COR-L47 (cell line): ENCODE results near the gene MRTFA.

Experiments used
- DNase-seq: peaks from one replicate; lab custom pipeline; 2025; lab: John Stamatoyannopoulos, UW

Gene MRTFA

DNA sequence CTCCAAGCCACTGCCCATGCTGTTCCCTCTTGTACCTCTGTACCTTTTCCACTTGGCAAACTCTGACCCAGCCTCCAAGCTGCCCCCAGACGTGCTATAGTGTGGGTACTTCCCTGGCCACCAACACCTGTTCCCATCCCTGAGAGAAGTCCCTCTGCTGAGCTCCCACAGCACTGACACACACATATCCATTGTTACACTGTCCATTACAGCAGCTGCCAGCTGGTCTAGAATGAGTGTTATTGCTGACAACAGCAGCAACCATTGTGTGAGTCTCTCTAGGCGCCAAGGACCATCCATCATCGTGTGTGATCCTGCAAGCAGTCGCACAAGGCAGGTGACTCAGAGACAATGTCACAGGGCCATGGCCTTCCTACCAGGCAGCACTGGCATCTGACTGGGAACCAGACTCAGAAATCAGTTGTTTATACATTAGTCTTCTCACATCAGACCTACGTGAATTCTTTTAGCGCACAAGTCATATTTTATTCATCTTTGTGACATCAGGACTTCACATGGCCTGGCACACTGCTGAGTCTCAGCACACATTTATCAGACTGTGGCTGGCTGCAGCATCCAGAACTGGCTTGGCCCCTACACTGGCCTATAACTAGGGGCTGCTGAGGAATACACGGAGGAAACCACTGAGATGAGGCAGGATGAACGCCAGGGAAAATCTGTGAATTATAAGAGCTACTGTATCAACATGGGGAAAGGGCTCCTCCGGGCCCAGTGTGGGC is 209.8 kb downstream of the MRTFA start:
- DNase-seq: peak; percentile 76

DNA sequence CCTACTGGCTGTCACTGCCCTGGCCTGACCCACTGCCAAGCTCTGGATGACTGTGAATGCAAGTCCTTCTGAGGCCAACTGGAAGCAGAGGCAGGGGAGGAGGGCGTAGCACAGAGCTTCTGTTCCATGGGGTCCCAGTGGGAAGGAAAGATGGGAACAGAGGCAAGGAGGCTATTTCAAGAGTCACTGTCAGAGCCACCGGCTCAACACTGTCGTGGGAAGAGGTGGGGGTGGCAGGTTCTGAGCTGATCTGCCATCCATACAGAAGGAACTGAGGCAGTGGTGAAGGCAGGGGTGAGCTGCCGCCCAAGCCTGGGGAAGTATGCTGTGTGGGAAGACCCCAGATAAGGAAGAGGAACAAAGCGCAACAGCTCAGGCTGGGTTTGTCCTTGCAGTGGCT is 211.4 kb downstream of the MRTFA start:
- DNase-seq: no peak

DNA sequence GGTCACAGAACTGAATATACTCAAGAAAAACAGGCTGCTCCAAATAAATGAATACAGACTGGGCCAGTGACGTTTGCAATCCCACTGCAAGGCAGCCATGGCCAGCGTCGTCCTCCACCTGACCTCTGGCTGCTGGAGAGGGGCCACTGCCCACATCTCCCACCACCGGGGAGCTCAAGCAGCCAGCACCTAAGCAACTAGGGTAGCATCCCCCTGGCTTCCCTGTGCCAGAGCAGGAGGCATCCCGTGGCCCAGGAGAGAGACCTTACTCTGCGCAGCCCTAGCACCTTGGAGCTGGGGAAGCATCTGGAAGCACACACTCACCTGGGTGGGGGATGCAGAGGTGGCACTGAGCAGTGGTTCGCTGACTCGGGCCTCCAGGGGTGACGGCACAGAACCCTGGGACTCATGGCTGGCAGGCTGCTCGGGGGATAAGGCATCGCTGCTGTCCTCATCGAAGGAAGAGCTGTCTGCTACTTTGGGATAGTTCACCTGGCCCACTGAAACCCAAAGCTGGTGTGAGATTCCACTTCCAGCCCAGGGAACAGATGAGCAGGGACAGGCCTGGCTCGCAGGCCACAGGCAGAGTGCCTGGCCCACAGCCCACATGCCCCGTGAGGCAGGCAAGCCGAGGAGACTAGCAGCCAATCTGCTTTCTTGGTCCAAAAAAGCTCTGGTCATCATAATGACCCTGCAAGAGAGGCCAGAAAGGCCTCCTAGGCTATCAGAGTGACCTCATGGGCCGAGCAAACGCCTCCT is 212.5 kb downstream of the MRTFA start:
- DNase-seq: no peak

DNA sequence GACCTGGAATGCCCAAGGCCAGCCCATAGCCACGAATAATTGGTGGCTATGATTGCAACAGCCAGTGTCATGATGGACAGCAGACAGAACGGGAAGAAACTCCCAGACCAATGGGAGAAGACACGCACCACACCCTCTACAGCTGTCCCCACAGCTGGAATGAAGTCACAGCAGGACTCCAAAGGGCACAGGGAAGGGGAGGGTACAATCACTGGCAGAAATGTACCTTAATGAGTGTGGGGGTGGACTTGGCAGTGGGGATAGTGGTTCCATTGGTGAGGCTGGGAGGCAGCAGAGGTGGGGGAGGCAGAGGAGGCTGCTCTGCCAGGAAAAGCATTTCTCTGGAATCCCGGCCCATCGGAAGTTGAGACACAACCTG is 213.2 kb downstream of the MRTFA start:
- DNase-seq: no peak

DNA sequence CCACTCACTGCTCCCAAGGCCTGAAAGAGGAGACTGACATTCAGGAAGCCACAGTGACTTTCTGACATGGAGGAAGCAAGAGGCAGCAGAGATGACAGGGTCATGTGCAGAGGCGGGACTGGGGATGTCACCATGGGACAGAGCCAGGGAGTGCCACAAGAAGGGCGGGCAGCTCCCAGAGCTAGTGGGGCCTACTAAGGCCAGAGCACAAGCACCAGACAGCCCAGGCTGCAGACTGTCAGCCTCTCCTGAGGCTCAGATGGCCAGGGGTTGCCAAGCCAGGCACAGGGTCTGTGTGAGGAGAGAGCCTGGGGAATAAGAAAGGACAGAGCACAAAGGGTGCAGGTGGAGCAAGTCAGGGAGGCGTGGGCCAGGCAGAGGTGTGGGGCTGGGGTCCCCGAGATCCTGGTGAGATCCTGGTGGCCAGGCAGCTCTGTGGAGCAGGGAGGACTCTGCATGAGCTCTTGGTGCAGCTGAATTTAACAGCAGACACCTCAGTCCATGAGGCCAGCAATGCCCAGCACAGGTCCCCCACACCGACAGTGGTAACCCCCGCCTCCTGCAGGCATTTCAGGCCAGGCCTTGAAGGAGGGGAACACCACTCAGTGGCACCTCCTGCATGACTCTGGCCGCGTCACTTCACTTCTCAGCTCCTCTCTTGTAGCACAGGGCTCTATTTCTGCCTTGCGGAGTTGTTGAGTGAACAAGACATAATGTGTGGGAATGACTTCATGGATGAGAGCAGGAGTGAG is 213.8 kb downstream of the MRTFA start:
- no peak for DNase-seq

DNA sequence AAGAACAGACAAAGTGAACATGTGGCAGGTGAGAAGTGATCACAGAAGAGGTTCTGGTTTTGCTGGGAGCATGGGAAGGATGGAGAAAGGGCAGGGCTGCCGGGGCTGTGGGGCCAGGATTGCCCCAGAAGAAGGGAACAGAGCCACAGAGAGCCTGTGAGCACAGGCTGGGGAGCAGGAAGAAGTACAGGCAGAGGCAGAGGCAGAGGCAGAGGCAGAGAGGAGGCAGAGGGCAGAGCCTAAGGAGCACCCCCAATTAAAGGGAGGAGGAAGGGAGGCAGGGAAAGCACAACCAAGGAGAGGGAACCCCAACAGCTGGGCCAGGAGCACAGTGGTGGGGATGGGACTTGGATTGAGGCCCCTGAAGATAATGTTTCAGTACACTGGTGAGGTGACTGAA is 214.6 kb downstream of the MRTFA start:
- DNase-seq: no peak

DNA sequence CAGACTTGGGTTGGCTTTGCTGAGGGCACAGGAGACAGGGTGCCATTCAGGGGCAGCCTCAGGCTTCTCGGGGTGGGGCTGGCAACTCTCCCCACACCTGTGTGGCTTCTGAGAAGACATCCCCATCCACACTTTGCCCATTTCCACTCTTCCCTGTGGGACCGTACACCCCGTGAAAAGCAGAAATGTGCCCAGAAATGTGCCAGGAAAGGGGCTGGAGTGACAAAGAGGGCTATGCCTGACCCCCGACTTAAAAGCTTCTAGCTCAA is 215.5 kb downstream of the MRTFA start:
- DNase-seq: no peak

DNA sequence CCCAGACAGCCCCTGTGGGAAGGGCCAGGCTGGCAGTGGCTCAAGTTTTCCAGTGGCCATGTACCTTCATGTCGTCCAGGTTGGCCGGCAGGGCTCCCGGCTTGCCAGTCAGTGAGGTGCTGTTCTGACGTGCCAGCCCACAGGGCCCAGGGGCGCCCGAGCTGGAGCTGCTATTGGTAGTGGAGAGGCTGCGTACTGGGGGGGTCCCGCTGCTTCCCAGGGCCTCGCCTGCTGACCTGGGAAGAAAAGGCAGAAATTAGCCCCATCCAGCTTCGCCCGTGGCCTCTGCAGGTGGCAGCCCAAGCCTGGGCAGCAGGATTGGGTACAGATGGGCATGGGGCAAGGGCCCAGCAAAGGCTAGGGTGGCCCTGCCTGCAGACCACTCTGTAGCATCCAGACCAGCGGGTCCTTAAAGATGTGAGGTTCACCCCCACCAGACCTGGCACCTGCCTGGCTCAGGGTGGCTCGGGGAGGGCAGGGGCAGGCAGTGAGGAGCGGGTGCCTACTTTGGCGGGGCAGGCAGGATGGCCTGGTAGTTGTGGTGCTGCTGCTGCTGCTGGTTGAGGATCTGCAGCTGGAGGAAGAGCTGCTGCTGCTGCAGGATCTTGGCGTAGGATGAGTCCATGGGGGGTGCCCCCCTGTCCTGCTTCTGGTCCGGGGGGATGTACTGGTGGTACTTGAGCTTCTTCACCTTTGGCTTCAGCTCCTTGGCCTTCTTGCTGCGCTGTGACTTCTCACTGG is 216.0 kb downstream of the MRTFA start:
- DNase-seq: no peak

DNA sequence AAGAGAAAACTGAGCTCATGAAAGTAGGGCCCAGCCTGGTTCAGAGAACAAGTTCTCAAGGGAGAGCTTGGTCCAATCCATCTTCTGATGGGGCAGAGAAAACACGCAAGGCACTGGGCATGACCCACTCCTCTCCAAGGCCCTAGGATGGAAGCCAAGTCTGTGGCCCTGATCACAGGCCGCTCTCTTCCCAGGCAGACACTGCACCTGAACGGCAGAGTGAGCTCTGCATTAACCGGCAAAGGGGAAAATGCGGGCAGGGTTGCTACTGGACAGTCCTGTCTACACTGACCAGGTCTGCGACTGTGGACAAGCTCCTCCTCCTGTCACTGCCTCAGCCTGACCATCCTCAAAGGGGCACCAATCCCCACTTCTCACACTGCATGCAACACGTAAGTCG is 216.8 kb downstream of the MRTFA start:
- no peak for DNase-seq

DNA sequence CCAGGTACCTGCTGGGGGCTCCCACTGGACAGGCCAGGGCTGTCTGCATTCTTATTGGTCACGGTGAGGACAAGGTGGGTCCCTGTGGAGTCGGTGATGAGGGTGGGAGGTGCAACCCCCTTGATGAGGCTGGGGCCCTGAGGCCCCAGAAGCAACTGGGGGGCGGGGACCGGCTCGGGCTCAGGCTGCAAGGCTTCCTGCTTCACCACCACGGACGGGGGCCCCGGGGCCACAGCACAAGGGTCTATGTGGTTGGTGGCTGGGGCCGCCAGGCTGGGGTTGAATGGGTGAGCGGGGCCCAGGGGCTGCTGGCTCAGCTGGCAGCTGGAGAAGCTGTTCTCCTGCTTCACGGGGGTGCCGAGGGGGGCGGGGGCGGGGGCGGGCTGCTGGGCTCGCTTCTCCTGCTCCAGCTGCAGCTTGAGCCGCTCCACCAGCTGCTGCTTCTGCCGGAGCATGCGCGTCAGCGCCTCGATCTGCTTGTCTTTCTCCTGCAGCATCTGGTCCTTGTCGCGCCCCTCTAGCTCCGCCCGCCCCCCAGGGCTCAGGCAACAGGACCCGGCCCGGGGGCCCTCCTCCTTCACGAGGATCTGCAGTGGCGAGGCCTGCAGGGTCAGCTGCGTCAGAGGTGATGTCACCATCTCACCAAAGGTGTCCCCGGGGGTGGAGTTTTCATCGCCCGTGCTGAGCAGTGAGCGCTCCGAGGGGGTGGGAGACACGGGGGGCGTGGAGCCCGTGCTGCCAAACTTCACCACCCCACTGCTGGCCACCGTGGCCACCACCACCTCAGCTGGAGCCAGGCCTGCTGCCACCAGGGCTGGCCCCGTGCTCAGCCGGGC is 217.9 kb downstream of the MRTFA start:
- peak; percentile 50 for DNase-seq

DNA sequence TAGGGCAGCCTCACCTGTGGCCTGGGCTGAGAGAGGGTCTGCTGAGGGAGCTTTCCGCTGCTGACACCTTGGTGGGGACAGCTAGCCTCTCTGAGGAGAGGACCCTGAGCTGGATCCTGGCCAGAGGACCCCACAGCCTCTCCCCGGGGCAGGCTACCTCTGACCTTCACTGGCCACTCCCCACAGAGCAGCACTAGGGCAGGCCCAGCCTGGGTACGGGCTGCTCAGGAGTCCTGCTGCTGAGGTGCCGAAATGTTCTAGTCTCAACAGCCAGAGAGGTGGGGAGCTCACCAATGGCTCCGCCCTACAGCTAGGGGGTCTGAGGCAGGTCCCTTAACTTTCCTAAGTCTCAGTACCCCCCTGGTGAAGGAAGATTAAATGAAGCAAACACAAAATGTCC is 218.6 kb downstream of the MRTFA start:
- DNase-seq: no peak

DNA sequence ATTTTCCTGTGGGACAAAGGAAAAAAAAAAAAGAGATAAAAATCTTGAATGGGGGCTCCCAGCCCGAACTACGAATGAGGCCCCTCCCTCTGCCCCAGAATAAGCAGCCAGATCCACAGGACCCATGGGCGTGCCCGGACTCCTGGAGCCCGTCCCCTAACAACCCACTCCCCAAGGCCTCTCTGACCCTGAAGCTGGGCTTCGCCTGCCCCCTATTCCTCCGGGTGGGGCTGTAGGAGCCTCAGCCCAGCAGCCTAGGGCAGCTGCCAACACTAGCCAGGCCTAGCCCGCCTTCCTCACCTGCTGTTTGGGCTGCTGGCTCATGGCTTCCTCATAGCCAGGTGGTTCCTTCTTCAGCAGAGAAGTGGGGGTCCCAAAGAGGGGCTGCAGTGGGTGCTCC is 219.5 kb downstream of the MRTFA start:
- no peak for DNase-seq

DNA sequence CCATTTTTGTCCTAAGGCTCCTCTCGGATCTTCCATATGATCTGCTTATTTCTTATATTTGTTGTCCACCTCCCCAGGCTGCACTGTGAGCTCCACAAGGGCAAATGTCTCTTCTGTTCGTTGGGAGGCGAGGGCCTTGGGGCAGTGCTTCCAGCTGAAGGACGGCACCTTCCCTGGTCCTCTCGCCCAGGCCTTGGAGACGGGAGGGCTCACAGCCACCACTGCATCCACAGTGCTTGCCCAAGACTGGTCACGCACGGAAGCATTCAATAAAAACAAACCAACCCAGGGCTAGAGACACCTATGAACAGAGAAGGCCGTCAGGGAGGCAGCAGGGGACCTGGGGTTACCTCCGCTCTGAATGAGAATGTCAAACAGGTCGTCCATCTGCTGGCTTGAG is 219.9 kb downstream of the MRTFA start:
- no peak for DNase-seq

DNA sequence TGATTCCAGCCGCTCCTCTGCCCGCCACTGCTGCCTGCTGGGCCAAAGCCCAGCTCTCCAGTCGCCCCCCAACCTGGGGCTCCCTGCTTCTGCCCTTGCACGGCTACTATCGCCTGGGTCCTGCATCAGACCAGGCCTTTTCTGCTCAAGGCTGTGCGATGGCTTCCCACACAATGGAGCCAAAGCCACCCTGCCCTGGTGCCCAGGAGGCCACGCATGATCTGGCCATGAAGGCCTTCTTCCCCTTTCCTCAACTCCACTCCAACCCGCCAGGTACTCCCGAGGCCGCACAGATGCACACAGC is 220.3 kb downstream of the MRTFA start:
- DNase-seq: no peak

DNA sequence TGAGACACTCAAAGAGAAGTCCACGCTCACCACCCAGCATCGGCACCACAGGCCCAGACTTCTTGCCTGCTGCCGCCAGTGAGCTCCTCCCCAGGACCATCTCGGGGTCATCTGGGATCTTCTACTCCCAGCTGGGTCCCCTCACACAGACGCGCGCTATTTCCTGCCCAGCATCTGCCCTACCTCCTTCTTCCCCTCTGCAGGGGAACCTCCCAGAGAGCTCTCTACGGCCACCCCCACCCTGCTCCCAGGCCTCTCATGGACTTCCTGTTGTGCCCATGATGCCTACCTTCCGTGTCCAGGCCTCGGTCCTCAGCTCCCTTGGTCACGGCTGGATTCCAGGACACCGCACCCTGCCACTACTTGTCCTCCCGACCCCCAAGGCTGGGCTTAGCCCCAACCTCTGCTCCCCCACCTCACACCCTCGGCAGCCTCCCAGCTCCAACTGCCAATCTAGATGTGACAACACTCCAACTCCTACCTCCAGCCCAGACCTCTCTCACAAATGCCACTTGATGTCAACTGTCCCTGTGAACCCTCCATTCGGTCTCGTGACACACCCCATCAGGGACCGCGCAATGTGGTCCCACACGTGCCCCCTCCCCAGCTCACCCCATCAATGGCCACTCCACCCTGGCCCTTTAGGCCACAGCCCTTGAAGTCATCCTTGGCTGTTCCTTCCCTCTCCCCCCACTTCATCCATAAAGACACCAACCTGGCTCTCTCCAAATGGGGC is 220.8 kb downstream of the MRTFA start:
- no peak for DNase-seq

DNA sequence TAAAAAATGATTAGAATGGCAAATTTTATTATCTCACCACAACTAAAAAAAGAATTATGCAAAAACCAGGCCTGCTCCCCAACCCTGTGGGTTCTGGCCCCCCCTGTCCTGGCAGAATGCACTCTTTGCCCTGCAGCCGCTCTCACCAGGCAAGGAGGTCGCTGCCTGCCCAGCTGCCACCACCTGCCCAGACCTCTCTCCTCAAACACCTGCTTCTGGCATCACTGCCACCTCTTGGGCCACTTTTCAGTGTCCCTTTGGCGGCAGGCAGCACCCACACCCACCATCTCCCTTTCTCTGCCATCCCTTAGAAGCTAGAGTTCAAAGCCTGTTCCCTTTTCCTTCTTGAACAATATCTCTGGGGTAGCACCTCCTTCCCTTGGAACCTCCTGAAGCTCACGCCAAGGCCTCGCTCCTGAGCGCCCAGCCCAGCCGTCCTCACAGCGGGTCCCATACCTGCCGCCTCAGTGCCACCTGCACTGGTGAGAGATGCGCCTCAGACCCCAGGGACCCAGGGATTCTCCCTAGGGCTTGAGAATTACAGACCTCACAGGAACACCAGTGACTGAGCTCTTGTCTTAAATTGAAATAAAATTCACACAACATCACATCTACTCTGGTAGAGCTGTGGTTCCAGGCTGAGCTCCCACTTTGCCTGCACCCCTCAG is 221.5 kb downstream of the MRTFA start:
- DNase-seq: no peak

DNA sequence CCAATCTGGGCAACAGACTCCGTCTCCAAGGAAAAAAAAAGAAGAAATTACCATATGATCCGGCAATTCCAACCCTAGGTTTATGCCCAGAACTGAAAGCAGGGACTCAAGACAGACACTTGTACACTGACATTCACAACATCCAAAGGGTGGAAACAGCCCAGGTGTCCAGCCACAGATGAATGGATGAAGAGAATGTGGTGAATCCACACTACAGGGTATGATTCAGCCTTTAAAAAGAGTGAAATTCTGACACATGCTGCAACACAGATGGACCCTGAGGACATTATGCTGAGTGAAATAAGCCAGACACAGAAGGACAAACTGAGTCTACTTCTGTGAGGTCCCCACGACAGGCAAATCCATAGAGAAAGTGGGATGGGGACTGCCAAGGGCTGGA is 222.2 kb downstream of the MRTFA start:
- DNase-seq: no peak

DNA sequence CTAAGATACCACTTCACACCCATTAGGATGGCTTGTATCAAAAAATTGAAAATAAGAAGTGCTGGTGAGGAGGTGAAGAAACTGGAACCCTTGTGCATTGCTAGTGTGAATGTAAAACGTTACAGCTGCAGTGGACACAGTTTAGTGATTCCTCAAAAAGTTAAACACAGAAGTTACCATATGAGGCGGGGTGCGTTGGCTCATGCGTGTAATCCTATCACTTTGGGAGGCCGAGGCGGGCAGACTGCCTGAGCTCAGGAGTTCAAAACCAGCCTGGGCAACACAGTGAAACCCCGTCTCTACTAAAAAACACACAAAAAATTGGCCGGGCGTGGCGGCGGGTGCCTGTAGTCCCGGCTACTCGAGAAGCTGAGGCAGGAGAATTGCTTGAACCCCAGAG is 222.6 kb downstream of the MRTFA start:
- no peak for DNase-seq

DNA sequence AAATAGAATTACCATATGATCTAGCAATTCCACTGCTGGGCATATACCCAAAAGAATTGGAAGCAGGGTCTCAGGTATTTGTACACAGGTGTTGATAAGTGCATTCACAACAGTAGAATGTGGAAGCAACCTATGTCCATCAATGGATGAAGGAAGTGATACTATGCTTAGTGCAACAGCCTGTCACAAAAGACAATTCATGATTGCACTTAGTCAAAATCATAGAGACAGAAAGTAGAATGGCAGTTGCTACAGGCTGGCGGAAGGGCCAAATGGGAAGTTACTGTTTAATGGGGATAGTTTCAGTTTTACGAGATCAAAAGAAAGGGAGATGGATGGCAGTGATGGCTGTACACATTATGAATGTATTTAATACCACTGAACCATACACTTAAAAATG is 224.1 kb downstream of the MRTFA start:
- DNase-seq: no peak

DNA sequence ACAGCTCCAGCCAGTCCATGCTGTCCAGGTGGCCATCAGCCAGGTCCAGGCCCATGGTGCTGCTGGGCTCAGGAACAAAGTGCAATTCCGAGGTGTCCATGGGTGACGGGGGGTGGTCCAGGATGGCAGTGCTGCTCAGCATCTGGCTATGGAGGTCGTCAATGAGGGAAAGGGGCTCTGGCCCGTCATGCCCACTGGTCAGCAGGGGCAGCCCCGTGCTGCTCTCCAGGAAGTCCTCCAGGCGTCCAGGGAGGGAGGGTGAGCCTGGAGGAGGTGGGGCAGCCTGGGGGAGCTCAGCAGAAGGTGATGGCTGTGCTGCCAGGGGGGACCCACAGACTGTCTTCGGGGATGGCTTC is 225.0 kb downstream of the MRTFA start:
- no peak for DNase-seq
